GM23338 (cell line): ENCODE measurements around the gene ZMYND8. TPM values are rescaled to one million over a fixed set of nuclear protein-coding genes. Genes with fewer than 3 reads are reported as not detected.

Experiments used
- ATAC-seq: fragments of 200-7000 bp; cut with Tn5 transposase; 3 replicates; pipeline ENCODE4 v1.9.1; 2020
- DNase-seq: peaks from one replicate; pipeline ENCODE4 v3.0.0-alpha.2; 2015; ENCODE audit warnings: low spot score
- H2AFZ ChIP-seq: fragments of 200-600 bp; sonication (generic); 2 replicates; pipeline ENCODE4 v1.8.0; 2016; ENCODE audit warnings: antibody characterized with exemption, mild to moderate bottlenecking, moderate library complexity
- H3F3A ChIP-seq: fragments of 200-600 bp; sonication (generic); replicated peaks from 2 replicates; pipeline ENCODE4 v1.8.0; 2017; ENCODE audit warnings: antibody characterized with exemption, mixed run types, low read depth
- H3K27ac ChIP-seq: fragments of 200-600 bp; sonication (generic); 2 replicates; pipeline ENCODE4 v1.6.1; 2016; ENCODE audit warnings: low read depth
- H3K27me3 ChIP-seq: fragments of 200-600 bp; sonication (generic); 2 replicates; pipeline ENCODE4 v1.8.0; 2016; ENCODE audit warnings: mild to moderate bottlenecking, mixed run types, moderate library complexity; ENCODE audit not compliant: insufficient read depth
- H3K36me3 ChIP-seq: fragments of 200-600 bp; sonication (generic); 2 replicates; pipeline ENCODE4 v1.8.0; 2016; ENCODE audit warnings: mild to moderate bottlenecking; ENCODE audit not compliant: insufficient read depth
- H3K4me1 ChIP-seq: fragments of 200-600 bp; sonication (generic); 2 replicates; pipeline ENCODE4 v1.8.0; 2016; ENCODE audit warnings: mild to moderate bottlenecking, moderate library complexity; ENCODE audit not compliant: insufficient read depth
- H3K4me2 ChIP-seq: fragments of 200-600 bp; sonication (generic); 2 replicates; pipeline ENCODE4 v1.7.1; 2017; ENCODE audit warnings: mixed run types
- H3K4me3 ChIP-seq: fragments of 200-600 bp; sonication (generic); 2 replicates; pipeline ENCODE4 v1.6.1; 2016; ENCODE audit warnings: mixed run types
- H3K79me2 ChIP-seq: fragments of 200-600 bp; sonication (generic); replicated peaks from 2 replicates; pipeline ENCODE4 v1.8.0; 2017; ENCODE audit warnings: mild to moderate bottlenecking; ENCODE audit not compliant: insufficient read depth
- H3K9me2 ChIP-seq: fragments of 200-600 bp; sonication (generic); 2 replicates; pipeline ENCODE4 v1.8.0; 2017; ENCODE audit not compliant: insufficient read depth
- H4K20me1 ChIP-seq: fragments of 200-600 bp; sonication (generic); replicated peaks from 2 replicates; pipeline ENCODE4 v1.8.0; 2017; ENCODE audit warnings: mild to moderate bottlenecking; ENCODE audit not compliant: insufficient read depth
- H3K27ac Mint-ChIP-seq: 2 replicates; pipeline ENCODE4 v1.8.0; 2020; ENCODE audit warnings: inconsistent platforms, mild to moderate bottlenecking, moderate library complexity, mixed read lengths
- H3K27me3 Mint-ChIP-seq: 3 replicates; pipeline ENCODE4 v1.8.0; 2022; ENCODE audit warnings: low read depth, mild to moderate bottlenecking, moderate library complexity, mixed read lengths, inconsistent platforms; ENCODE audit not compliant: insufficient read depth, poor library complexity
- H3K36me3 Mint-ChIP-seq: 3 replicates; pipeline ENCODE4 v1.8.0; 2021; ENCODE audit warnings: low read depth, mild to moderate bottlenecking, inconsistent platforms, moderate library complexity, mixed read lengths
- H3K4me1 Mint-ChIP-seq: 3 replicates; pipeline ENCODE4 v1.8.0; 2020; ENCODE audit warnings: mild to moderate bottlenecking, inconsistent platforms, mixed read lengths
- H3K4me3 Mint-ChIP-seq: 3 replicates; pipeline ENCODE4 v1.8.0; 2021; ENCODE audit warnings: moderate library complexity, mild to moderate bottlenecking, inconsistent platforms, mixed read lengths
- H3K9me3 Mint-ChIP-seq: 3 replicates; pipeline ENCODE4 v1.8.0; 2020; ENCODE audit warnings: moderate library complexity, mild to moderate bottlenecking, inconsistent platforms, mixed read lengths
- CREB1 ChIP-seq: fragments of 250-450 bp; sonication (Bioruptor Pico); IDR thresholded peaks from 2 replicates; pipeline ENCODE4 v1.5.0; 2020; ENCODE audit warnings: low read depth, mild to moderate bottlenecking, moderate library complexity
- EZH2 ChIP-seq: fragments of 200-600 bp; sonication (generic); IDR thresholded peaks from one replicate; pipeline ENCODE4 v1.8.0; 2017; ENCODE audit warnings: antibody characterized with exemption, mild to moderate bottlenecking, low read depth; ENCODE audit not compliant: unreplicated experiment
- EZH2phosphoT487 ChIP-seq: fragments of 200-600 bp; sonication (generic); IDR thresholded peaks from one replicate; pipeline ENCODE4 v1.8.1; 2018; ENCODE audit warnings: antibody characterized with exemption; ENCODE audit not compliant: unreplicated experiment
- JUNB ChIP-seq: IDR thresholded peaks from one replicate; pipeline ENCODE4 v1.6.1; 2016; ENCODE audit warnings: antibody characterized with exemption; ENCODE audit not compliant: unreplicated experiment
- NANOG ChIP-seq: IDR thresholded peaks from 2 replicates; pipeline ENCODE4 v1.6.1; 2016; ENCODE audit warnings: antibody characterized with exemption, borderline replicate concordance
- POLR2AphosphoS5 ChIP-seq: IDR thresholded peaks from 2 replicates; pipeline ENCODE4 v1.6.1; 2016; ENCODE audit warnings: antibody characterized with exemption, low read depth
- STAT1 ChIP-seq: IDR thresholded peaks from one replicate; pipeline ENCODE4 v1.6.1; 2016; ENCODE audit warnings: antibody characterized with exemption; ENCODE audit not compliant: unreplicated experiment
- ZNF114 ChIP-seq: fragments of 250-450 bp; sonication (Bioruptor Pico); IDR thresholded peaks from 2 replicates; pipeline ENCODE4 v1.5.0; 2020; ENCODE audit warnings: mild to moderate bottlenecking, moderate library complexity
- ZNF331 ChIP-seq: fragments of 250-450 bp; sonication (Bioruptor Pico); IDR thresholded peaks from 2 replicates; pipeline ENCODE4 v1.5.0; 2020; ENCODE audit warnings: low read depth, mild to moderate bottlenecking, moderate library complexity
- polyA plus RNA-seq: library from polyadenylated mRNA; unstranded; fragments of >200 nt; fragmentation: Nextera tagmentation; extraction: Ambion mirVana; gene quantifications from 2 replicates; pipeline ENCODE4 v1.2.1, GENCODE V29; 2016
- total RNA-seq: library from RNA; depleted of rRNA; stranded (reverse); fragments of >200 nt; shearing (Covaris generic); gene quantifications from 2 replicates; pipeline ENCODE4 v1.2.3, GENCODE V29; 2014
- TF ChIP-seq, protein P1 (sequence below): IDR thresholded peaks from 2 replicates; pipeline ENCODE4 v1.6.1; 2016; ENCODE audit warnings: antibody characterized with exemption
- TF ChIP-seq, protein P2 (sequence below): fragments of 250-450 bp; sonication (Bioruptor Pico); IDR thresholded peaks from 2 replicates; pipeline ENCODE4 v1.5.0; 2020; ENCODE audit warnings: mild to moderate bottlenecking, moderate library complexity
- TF ChIP-seq, protein P3 (sequence below), 2 experiments: fragments of 200-600 bp in 1 of 2; sonication (generic) in 1 of 2; conservative IDR thresholded peaks; 2 replicates each; pipeline versions ENCODE4 v1.5.1 to v1.6.1; 2016 to 2017; ENCODE audit warnings: antibody characterized with exemption in 2 of 2, low read depth in 2 of 2, mild to moderate bottlenecking in 2 of 2, moderate library complexity in 1 of 2
- TF ChIP-seq, protein P4 (sequence below): IDR thresholded peaks from one replicate; pipeline ENCODE4 v1.6.1; 2018; ENCODE audit warnings: antibody characterized with exemption; ENCODE audit not compliant: unreplicated experiment

ZMYND8 gene
- total and polyA plus RNA-seq, 2 experiments from 2014 or later: 70.9 to 128 TPM

DNA sequence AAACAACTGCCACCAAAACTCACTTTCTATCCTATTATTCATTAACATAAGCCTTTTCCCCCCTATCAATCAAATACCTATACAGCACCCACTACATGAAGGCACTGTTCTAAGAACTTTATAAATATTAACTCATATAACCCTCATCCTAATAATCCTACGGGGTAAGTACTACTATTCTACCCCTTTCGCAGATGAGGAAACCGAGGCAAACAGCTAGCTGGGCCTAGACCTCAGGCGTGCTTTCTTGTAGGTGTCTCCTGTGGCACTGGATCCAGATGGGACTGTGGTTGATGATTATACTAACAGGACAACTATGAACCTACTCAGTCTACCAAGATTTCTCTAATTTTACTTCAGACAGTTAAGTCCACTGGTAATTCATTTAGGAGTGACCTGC, 131.6 kb downstream of the ZMYND8 start:
- no peak for TF ChIP-seq NANOG
- no peak for TF ChIP-seq JUNB
- TF ChIP-seq, protein P1, sequence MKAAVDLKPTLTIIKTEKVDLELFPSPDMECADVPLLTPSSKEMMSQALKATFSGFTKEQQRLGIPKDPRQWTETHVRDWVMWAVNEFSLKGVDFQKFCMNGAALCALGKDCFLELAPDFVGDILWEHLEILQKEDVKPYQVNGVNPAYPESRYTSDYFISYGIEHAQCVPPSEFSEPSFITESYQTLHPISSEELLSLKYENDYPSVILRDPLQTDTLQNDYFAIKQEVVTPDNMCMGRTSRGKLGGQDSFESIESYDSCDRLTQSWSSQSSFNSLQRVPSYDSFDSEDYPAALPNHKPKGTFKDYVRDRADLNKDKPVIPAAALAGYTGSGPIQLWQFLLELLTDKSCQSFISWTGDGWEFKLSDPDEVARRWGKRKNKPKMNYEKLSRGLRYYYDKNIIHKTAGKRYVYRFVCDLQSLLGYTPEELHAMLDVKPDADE: no peak
- no peak for TF ChIP-seq POLR2AphosphoS5
- no peak for TF ChIP-seq ZNF331 (CRISPR knock-in tag)
- no peak for TF ChIP-seq STAT1
- no peak for TF ChIP-seq EZH2
- TF ChIP-seq, protein P2, sequence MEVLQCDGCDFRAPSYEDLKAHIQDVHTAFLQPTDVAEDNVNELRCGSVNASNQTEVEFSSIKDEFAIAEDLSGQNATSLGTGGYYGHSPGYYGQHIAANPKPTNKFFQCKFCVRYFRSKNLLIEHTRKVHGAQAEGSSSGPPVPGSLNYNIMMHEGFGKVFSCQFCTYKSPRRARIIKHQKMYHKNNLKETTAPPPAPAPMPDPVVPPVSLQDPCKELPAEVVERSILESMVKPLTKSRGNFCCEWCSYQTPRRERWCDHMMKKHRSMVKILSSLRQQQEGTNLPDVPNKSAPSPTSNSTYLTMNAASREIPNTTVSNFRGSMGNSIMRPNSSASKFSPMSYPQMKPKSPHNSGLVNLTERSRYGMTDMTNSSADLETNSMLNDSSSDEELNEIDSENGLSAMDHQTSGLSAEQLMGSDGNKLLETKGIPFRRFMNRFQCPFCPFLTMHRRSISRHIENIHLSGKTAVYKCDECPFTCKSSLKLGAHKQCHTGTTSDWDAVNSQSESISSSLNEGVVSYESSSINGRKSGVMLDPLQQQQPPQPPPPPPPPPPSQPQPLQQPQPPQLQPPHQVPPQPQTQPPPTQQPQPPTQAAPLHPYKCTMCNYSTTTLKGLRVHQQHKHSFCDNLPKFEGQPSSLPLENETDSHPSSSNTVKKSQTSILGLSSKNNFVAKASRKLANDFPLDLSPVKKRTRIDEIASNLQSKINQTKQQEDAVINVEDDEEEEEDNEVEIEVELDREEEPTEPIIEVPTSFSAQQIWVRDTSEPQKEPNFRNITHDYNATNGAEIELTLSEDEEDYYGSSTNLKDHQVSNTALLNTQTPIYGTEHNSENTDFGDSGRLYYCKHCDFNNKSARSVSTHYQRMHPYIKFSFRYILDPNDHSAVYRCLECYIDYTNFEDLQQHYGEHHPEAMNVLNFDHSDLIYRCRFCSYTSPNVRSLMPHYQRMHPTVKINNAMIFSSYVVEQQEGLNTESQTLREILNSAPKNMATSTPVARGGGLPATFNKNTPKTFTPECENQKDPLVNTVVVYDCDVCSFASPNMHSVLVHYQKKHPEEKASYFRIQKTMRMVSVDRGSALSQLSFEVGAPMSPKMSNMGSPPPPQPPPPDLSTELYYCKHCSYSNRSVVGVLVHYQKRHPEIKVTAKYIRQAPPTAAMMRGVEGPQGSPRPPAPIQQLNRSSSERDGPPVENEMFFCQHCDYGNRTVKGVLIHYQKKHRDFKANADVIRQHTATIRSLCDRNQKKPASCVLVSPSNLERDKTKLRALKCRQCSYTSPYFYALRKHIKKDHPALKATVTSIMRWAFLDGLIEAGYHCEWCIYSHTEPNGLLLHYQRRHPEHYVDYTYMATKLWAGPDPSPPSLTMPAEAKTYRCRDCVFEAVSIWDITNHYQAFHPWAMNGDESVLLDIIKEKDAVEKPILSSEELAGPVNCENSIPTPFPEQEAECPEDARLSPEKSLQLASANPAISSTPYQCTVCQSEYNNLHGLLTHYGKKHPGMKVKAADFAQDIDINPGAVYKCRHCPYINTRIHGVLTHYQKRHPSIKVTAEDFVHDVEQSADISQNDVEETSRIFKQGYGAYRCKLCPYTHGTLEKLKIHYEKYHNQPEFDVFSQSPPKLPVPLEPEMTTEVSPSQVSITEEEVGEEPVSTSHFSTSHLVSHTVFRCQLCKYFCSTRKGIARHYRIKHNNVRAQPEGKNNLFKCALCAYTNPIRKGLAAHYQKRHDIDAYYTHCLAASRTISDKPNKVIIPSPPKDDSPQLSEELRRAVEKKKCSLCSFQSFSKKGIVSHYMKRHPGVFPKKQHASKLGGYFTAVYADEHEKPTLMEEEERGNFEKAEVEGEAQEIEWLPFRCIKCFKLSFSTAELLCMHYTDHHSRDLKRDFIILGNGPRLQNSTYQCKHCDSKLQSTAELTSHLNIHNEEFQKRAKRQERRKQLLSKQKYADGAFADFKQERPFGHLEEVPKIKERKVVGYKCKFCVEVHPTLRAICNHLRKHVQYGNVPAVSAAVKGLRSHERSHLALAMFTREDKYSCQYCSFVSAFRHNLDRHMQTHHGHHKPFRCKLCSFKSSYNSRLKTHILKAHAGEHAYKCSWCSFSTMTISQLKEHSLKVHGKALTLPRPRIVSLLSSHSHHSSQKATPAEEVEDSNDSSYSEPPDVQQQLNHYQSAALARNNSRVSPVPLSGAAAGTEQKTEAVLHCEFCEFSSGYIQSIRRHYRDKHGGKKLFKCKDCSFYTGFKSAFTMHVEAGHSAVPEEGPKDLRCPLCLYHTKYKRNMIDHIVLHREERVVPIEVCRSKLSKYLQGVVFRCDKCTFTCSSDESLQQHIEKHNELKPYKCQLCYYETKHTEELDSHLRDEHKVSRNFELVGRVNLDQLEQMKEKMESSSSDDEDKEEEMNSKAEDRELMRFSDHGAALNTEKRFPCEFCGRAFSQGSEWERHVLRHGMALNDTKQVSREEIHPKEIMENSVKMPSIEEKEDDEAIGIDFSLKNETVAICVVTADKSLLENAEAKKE (CRISPR knock-in tag): no peak
- TF ChIP-seq, protein P3, sequence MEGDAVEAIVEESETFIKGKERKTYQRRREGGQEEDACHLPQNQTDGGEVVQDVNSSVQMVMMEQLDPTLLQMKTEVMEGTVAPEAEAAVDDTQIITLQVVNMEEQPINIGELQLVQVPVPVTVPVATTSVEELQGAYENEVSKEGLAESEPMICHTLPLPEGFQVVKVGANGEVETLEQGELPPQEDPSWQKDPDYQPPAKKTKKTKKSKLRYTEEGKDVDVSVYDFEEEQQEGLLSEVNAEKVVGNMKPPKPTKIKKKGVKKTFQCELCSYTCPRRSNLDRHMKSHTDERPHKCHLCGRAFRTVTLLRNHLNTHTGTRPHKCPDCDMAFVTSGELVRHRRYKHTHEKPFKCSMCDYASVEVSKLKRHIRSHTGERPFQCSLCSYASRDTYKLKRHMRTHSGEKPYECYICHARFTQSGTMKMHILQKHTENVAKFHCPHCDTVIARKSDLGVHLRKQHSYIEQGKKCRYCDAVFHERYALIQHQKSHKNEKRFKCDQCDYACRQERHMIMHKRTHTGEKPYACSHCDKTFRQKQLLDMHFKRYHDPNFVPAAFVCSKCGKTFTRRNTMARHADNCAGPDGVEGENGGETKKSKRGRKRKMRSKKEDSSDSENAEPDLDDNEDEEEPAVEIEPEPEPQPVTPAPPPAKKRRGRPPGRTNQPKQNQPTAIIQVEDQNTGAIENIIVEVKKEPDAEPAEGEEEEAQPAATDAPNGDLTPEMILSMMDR (conservative IDR thresholded peaks at IDR 0.05; ENCODE audit: low read depth in 2 of 2): no peak
- TF ChIP-seq EZH2phosphoT487: no peak
- TF ChIP-seq, protein P4, sequence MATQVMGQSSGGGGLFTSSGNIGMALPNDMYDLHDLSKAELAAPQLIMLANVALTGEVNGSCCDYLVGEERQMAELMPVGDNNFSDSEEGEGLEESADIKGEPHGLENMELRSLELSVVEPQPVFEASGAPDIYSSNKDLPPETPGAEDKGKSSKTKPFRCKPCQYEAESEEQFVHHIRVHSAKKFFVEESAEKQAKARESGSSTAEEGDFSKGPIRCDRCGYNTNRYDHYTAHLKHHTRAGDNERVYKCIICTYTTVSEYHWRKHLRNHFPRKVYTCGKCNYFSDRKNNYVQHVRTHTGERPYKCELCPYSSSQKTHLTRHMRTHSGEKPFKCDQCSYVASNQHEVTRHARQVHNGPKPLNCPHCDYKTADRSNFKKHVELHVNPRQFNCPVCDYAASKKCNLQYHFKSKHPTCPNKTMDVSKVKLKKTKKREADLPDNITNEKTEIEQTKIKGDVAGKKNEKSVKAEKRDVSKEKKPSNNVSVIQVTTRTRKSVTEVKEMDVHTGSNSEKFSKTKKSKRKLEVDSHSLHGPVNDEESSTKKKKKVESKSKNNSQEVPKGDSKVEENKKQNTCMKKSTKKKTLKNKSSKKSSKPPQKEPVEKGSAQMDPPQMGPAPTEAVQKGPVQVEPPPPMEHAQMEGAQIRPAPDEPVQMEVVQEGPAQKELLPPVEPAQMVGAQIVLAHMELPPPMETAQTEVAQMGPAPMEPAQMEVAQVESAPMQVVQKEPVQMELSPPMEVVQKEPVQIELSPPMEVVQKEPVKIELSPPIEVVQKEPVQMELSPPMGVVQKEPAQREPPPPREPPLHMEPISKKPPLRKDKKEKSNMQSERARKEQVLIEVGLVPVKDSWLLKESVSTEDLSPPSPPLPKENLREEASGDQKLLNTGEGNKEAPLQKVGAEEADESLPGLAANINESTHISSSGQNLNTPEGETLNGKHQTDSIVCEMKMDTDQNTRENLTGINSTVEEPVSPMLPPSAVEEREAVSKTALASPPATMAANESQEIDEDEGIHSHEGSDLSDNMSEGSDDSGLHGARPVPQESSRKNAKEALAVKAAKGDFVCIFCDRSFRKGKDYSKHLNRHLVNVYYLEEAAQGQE: no peak
- no peak for TF ChIP-seq ZNF114 (CRISPR knock-in tag)
- no peak for TF ChIP-seq CREB1
- Histone ChIP-seq H3K79me2 (peaks cover 31% of the 10 kb centered on the region), H3K9me2 (no peaks in the 10 kb centered on the region), H3F3A (peaks cover 21% of the 10 kb centered on the region), H4K20me1 (peaks cover 13% of the 10 kb centered on the region; the same call in 1 of the 2 replicates), H3K27ac (no peak overlapping the region), H3K4me2 (no peak overlapping the region), H3K36me3 (peaks cover 76% of the 10 kb centered on the region), H3K4me1 (no peaks in the 10 kb centered on the region), H3K4me3 (no peak overlapping the region), H3K27me3 (no peaks in the 10 kb centered on the region), H2AFZ (no peak overlapping the region)
- Mint-ChIP-seq H3K36me3 (peaks cover 98% of the 10 kb centered on the region), H3K27ac (no peak overlapping the region), H3K4me1 (peaks cover 9% of the 10 kb centered on the region; the same call in 1 of the 3 replicates), H3K27me3 (peaks cover 10% of the 10 kb centered on the region), H3K9me3 (no peaks in the 10 kb centered on the region), H3K4me3 (no peak overlapping the region)
- no peak for DNase-seq
- no peak for ATAC-seq
